GM19023 (cell line): Measurements from ENCODE around the gene SNX14.
"Not testable (repeated sequence)": the region's sequence is repeated elsewhere in the genome, so short reads cannot be mapped to it uniquely, and the experiment has no call there.

Experiments
- ATAC-seq: cut with Tn5 transposase; IDR thresholded peaks from one replicate; pipeline ENCODE4 v1.9.1; 2021; ENCODE audit warnings: mild to moderate bottlenecking, moderate library complexity; ENCODE audit not compliant: unreplicated experiment

SNX14 gene

GRCh38 chr6:85593438-85594196 lies at the start of gene SNX14:
Gene SNX14, minus strand, starts transcription at chr6:85593858. Its CDS starts 140 bp downstream, at chr6:85593718.
- peak; percentile 87 for ATAC-seq

DNA sequence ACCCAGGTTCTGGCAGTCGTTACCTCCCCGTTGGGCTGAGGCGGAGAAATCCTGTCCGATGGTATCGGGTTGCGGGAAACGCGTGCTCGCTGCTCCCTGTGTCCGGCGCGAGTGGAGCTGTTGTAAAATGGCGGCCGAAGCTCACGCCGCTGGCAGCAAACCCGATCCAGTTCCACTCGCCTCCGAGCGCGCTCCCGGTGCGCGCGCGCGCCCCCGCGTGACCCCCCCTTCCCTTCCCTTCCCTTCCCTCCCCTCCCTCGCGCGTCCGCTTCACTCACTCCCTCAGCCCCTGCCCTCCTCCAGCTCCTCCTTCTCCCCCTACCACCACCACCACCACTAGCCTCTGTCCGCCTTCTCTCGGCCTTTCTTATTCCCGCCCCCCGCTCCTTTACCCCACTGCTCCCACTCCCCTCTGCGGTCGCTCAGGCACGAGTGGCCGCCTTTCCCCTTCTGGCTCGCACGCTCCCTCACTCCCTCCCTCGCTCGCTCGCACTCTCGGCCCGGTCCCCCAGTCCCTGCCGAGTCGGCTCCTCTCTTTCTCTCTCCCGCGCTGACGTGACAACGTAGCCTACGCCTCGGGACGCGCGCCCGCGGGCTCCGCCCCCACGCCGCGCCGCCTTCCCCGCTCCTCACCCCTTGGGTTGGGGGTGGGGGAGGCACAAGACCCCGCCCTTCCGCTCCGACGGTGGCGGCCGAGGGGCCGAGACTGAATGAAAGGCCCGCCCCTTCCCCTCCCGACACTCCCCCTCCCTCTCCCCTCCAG lies 49.3 kb upstream of the SNX14 start, which contains the start of gene SYNCRIP:
TSS of gene SYNCRIP (minus strand) at position 113 of the 763 bp plus-strand sequence. CDS start 1,447 bp downstream, outside the sequence.
- ATAC-seq, result peak; percentile 75

DNA sequence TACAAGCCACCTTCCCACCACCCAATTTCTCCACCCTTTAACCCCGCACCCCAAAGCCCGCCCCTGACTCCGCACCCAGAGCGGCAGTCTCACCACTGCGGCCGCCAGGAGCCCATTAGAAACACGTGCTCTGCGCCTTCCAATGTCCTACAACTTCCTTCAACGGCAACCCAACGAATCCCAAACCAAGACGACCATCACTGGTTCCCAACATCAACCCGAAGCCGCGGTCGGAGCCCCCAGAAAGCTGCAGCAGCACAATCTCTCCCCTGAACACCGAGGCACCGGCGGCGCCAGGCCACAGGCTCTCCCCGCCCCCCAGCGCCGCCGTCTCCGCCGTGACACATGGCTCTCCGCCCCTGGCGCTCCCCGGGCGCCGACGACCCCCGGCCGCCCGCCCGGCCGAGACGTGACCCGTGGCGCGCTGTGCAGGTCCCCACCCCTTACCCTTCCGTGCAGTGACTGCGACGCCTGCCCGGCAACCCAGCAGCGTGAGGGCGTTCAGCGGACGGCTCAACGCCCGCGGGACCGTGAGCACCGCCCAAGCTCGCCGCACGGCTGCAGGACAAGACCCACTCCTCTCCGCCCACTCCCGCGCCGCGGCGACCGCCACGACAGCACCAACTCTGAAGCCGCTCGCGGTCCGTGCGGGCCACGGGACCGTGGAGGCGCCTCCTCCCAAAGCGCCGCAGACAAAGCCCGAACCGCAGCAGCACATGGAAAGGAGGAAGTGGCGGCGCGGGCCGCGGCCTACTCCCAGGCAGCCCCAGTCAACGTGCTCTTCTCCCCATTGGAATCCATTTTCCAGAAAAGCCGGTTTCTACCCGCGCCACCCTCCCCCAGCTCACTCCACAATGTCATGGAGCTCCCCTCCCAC lies 48.5 kb upstream of the SNX14 start:
- no peak for ATAC-seq

GRCh38 chr6:85641522-85641896 lies 47.9 kb upstream of the SNX14 start:
- ATAC-seq, result no peak

DNA sequence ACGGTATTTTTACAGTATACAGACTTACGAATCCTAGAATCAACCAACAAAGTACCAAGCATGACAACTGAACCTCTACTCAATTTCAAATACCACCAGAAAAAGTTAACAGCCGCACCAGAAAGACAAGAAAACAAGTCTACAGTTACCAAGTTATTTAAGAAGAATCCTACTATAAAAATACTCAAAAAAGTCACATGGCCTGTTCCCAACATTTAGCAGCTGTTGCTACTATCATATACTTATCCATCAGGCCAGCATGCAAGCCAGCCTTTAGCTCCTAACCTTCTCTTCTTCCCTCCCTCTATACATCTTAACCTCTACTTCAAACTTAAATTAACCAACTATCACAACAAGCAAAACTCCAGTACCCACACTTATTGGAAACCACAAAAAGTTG lies 47.2 kb upstream of the SNX14 start:
- ATAC-seq, result no peak

DNA sequence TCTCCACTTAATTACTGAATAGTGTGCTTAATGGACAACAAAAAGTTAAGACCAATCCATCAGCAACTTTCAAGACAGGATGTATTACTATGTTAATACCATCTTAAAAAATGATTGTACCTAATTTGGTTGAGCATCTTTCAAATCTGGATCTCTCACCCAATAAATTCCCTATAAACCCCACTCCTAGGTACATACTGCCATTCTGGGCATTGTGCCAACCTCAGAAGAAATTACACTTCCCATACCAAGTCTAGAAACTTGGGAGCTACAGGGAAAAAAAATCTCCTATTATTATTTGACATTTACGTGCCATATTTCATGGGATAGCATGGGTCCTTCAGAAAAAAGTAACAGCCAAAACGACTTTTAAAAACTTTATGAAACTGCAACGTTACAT lies 43.9 kb upstream of the SNX14 start:
- no peak for ATAC-seq

- no peak for ATAC-seq
Measured at GRCh38 chr6:85632164-85632942, 38.7 kb upstream of the SNX14 start.

DNA sequence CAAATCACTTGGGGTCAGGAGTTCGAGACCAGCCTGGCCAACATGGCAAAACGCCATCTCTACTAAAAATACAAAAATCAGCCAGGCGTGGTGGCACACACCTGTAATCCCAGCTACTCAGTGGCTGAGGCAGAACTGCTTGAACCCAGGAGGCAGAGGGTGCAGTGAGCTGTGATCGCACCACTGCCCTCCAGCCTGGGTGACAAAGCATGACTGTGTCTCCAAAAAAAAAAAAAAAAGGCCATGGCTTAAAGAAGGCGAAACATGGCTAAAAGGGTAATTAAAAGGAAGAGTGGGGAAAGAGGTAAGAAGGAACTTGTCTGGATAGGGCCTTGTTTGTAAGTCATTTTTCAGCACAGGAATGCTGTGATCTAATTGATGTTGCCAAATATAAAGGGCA lies 37.5 kb upstream of the SNX14 start:
- ATAC-seq, result not testable (repeated sequence)

DNA sequence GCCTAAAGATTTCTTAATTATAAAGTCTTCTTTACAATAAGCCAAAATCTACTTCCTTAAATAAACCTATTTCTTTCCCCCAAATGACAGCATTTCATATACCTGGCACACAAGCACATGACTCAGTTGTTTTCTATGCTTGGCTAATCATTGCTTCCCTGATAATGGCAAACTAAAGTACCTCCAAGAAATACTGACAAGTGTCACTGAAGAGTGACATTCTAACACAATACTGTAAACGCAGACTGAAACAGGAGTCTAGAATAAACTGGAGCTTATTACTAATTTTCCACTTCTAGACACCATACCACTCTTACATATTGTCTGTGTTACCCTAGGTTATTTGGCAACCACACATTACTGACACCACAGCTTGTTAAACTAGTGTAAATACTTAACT lies 34.7 kb upstream of the SNX14 start:
- no peak for ATAC-seq

- ATAC-seq, result no peak
Measured at GRCh38 chr6:85620308-85620707, 26.6 kb upstream of the SNX14 start.

- no peak for ATAC-seq
Measured at GRCh38 chr6:85614780-85615179, 21.1 kb upstream of the SNX14 start.

DNA sequence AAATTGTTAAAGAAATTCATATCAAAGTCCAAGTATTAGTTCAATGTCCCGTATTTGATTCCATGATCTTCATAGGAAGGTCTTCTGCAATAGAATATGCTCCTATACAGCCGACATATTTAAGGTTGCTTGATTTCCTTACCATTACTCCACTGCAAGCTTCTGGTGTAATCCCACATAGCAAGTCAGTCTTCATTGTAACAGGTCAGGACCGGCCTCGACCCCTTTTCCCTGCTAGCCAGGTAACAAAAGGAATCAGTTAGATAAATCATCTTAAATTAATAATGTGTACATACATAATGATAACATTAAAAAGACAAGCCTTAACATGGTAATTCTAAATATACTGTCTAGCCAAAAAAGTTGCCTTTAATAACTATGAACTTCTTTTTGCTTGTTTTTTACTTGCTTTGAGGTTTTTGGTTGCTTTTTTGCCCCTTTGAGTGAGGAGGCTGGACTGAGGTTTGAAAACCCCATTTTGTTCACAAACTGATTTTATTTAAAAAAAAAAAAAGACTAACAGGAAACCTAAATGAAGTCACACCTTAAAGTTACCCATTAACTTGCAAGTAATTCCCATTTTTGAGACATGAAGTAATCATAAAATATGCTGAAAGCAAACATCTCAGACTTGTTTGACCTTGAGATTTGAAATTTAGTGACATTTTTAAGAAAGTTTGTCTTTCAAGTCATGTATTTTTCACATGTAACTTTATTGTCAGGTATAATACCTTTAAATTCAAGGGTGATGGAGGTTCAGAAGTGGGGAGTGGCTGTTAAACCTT lies 19.2 kb upstream of the SNX14 start:
- ATAC-seq, result no peak

DNA sequence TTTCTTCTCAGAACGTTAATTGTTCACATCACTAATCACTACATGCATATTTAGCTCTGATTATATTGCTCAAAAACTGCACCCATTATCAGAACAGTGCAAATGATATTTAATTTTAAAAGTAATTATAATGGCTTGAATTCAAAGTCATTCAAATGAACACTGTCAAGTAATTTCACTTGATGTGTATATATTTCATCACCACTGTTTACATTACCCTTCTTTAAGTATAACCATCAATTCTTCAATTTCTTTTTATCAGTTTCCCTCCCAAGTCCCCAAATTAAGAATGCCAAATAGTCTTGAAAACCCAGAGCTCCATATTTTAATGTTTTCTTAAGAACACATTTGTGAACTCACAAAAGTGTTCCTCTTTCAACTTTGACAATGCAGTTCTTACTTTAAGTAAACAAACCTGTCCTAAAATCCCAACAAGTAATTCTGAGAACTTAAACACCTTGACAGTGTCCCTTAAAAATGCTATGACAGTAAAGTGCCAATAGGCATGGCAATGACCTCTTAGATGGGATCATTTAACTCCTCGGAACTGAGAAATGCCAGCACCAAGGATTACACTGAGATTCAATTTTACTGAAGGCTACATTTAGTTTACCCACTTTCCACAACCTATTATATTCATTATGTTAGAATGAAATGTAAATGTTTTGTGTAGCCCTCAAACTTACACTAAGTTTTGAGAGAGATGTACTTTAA lies 16.7 kb upstream of the SNX14 start:
- no peak for ATAC-seq

DNA sequence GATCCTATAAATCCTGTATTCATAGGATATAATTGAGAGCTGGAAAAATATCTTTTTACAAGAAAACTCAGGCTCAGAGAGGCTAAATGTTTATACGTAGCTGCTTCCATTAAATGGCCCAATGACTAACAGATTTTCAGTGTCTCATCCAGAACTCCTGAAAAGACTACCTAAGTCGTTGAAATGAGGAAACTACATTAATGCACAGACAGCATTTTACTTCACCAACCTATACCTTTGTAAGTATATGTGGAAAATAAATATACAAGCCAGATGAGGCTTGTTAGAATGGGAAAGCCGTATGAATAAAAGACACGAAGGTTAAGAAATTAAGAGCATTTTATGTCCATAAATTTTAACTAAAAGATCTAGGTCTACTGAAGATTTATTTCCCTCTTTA lies 8.4 kb upstream of the SNX14 start:
- no peak for ATAC-seq

GRCh38 chr6:85600713-85601313 lies 7.2 kb upstream of the SNX14 start:
- no peak for ATAC-seq

DNA sequence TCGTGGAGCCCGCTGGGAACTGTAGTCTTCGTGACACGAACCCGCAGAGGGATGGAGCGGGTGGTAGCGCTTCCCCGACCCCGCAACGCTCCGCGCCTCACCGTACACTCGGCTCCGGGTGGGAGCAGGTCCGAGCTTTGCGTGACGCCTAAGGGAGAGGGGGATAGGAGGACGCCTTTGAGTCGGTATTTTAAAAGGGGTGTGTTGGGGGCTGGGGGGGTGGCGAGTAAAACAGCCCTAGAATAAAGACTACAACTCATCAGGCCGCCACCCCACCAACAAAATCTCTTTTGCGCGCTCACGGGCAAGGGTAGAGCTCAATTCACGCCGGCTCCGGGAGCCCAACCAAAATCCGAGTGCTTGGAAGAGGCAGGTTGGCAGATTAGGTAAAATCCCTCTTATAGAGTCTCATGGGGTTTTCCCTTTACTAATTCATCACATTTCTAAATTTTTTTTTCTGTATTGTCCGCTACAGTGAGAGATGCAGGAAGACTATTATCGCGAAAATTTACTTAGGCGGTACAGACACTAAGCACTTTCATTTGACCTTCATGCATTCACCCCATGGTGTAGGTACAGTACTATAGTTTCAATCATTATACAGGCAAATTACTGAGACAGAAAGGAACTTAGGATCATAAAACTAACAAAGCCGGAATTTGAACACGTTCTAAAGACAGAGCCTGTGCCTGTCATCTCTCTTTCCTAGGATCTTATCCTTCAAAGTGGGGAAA lies 706 bp upstream of the SNX14 start:
- ATAC-seq, result peak; percentile 10

GRCh38 chr6:85592033-85592432 lies 1.6 kb downstream of the SNX14 start:
- no peak for ATAC-seq

GRCh38 chr6:85591207-85591606 lies 2.5 kb downstream of the SNX14 start:
- ATAC-seq, result no peak
